Neural crest cell (in vitro differentiated cells): ENCODE results near the gene SNRPA1. TPM values are rescaled to one million over a fixed set of nuclear protein-coding genes. Genes with fewer than 3 reads are reported as not detected.
A peak's percentile ranks its signal among the peaks of the same experiment; 100 is the strongest.

Source experiments
- DNase-seq: peaks from one replicate; pipeline ENCODE4 v3.0.0; 2021; ENCODE audit warnings: low read depth, mixed read lengths, low spot score
- H3K27ac Mint-ChIP-seq: one replicate; pipeline ENCODE4 v1.8.0; 2021; ENCODE audit warnings: mild to moderate bottlenecking, mixed read lengths; ENCODE audit not compliant: unreplicated experiment
- H3K27me3 Mint-ChIP-seq: 2 replicates; pipeline ENCODE4 v1.8.0; 2021; ENCODE audit warnings: low read depth, mild to moderate bottlenecking, mixed read lengths
- H3K36me3 Mint-ChIP-seq: 2 replicates; pipeline ENCODE4 v1.8.0; 2021; ENCODE audit warnings: low read depth, mild to moderate bottlenecking, mixed read lengths
- H3K4me1 Mint-ChIP-seq: 2 replicates; pipeline ENCODE4 v1.8.0; 2021; ENCODE audit warnings: mixed read lengths
- H3K4me3 Mint-ChIP-seq: one replicate; pipeline ENCODE4 v1.8.0; 2021; ENCODE audit warnings: mild to moderate bottlenecking, mixed read lengths
- H3K9me3 Mint-ChIP-seq: 2 replicates; pipeline ENCODE4 v1.8.0; 2021; ENCODE audit warnings: mixed read lengths
- total RNA-seq: library from RNA; stranded (reverse); gene quantifications from 2 replicates; pipeline ENCODE4 v1.2.1, GENCODE V29; 2021
- TF ChIP-seq, protein P1 (sequence below): fragments of 200-600 bp; sonication (generic); conservative IDR thresholded peaks from 2 replicates; pipeline ENCODE4 v1.5.0; 2021; ENCODE audit warnings: antibody characterized with exemption, mild to moderate bottlenecking

SNRPA1 gene
- total RNA-seq, 1 donor from 2014 or later = 118 TPM

GRCh38 chr15:101326462-101327146, 31.6 kb upstream of the SNRPA1 start:
- H3K27me3 Mint-ChIP-seq = peaks cover 29% of the 10 kb centered on the region
- DNase-seq = no peak
- no peaks in the 10 kb centered on the region for H3K36me3 Mint-ChIP-seq
- no peak overlapping the region for H3K4me3 Mint-ChIP-seq
- peak overlapping the region; percentile 71 for H3K27ac Mint-ChIP-seq
- no peaks in the 10 kb centered on the region for H3K4me1 Mint-ChIP-seq
- H3K9me3 Mint-ChIP-seq = no peaks in the 10 kb centered on the region
- TF ChIP-seq, protein P1, sequence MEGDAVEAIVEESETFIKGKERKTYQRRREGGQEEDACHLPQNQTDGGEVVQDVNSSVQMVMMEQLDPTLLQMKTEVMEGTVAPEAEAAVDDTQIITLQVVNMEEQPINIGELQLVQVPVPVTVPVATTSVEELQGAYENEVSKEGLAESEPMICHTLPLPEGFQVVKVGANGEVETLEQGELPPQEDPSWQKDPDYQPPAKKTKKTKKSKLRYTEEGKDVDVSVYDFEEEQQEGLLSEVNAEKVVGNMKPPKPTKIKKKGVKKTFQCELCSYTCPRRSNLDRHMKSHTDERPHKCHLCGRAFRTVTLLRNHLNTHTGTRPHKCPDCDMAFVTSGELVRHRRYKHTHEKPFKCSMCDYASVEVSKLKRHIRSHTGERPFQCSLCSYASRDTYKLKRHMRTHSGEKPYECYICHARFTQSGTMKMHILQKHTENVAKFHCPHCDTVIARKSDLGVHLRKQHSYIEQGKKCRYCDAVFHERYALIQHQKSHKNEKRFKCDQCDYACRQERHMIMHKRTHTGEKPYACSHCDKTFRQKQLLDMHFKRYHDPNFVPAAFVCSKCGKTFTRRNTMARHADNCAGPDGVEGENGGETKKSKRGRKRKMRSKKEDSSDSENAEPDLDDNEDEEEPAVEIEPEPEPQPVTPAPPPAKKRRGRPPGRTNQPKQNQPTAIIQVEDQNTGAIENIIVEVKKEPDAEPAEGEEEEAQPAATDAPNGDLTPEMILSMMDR = no peak

GRCh38 chr15:101326026-101326315, 30.9 kb upstream of the SNRPA1 start:
- peak overlapping the region; percentile 71 for H3K27ac Mint-ChIP-seq
- H3K27me3 Mint-ChIP-seq = peaks cover 30% of the 10 kb centered on the region
- no peaks in the 10 kb centered on the region for H3K36me3 Mint-ChIP-seq
- TF ChIP-seq, protein P1 = no peak
- no peaks in the 10 kb centered on the region for H3K9me3 Mint-ChIP-seq
- DNase-seq = no peak
- H3K4me1 Mint-ChIP-seq = no peaks in the 10 kb centered on the region
- no peak overlapping the region for H3K4me3 Mint-ChIP-seq

- Mint-ChIP-seq H3K27ac (no peak overlapping the region), H3K4me3 (no peak overlapping the region), H3K36me3 (no peaks in the 10 kb centered on the region), H3K9me3 (no peaks in the 10 kb centered on the region), H3K4me1 (no peaks in the 10 kb centered on the region), H3K27me3 (peaks cover 32% of the 10 kb centered on the region)
- DNase-seq = no peak
- TF ChIP-seq, protein P1 = no peak
Measured at GRCh38 chr15:101325263-101326025, 30.4 kb upstream of the SNRPA1 start.

- H3K4me3 Mint-ChIP-seq = no peak overlapping the region
- TF ChIP-seq, protein P1 = no peak
- peak overlapping the region; percentile 12 for H3K27ac Mint-ChIP-seq
- peaks cover 32% of the 10 kb centered on the region for H3K27me3 Mint-ChIP-seq
- DNase-seq = no peak
- no peaks in the 10 kb centered on the region for H3K4me1 Mint-ChIP-seq
- no peaks in the 10 kb centered on the region for H3K36me3 Mint-ChIP-seq
- H3K9me3 Mint-ChIP-seq = no peaks in the 10 kb centered on the region
Measured at GRCh38 chr15:101324524-101325177, 29.6 kb upstream of the SNRPA1 start.

DNA sequence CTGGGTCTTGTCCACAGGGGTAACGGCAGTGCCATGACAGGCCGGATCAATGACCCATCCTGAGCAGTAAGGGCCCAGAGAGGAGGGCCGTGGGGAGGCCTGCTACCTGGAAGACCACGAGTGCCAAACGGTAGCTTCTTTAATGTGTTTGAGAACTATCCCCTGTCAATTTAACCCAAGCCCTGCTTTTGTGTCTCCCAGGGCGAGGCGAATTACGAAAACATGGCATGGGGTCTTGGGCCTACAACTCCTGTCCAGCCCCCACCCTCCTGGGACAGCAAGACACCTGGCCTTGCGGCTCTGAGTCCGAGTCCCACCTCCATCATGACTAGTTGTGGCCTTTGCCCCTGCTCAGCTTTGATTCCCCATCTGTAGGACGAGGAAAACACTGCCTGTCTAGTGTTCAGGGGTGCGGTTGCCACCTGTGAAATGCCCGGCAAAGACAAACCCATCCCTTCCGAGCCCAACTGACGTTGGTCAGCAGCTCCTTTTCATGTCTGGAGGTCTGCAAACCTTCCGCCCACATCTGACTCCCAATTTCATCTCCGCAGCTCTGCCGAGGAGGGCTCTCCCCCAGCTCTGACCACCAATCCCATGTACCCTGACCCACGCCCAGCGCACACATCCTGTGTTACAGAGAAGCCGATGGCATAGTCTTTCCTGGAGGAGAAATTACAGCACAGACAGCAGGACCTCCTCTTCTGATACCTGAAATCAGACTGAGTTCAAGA, 28.9 kb upstream of the SNRPA1 start:
- Mint-ChIP-seq H3K4me1 (no peaks in the 10 kb centered on the region), H3K27me3 (peaks cover 34% of the 10 kb centered on the region), H3K4me3 (no peak overlapping the region), H3K36me3 (no peaks in the 10 kb centered on the region), H3K9me3 (no peaks in the 10 kb centered on the region), H3K27ac (no peak overlapping the region)
- DNase-seq = no peak
- TF ChIP-seq, protein P1 = no peak
